ENCODE measurements around the gene AGBL1.

DNA sequence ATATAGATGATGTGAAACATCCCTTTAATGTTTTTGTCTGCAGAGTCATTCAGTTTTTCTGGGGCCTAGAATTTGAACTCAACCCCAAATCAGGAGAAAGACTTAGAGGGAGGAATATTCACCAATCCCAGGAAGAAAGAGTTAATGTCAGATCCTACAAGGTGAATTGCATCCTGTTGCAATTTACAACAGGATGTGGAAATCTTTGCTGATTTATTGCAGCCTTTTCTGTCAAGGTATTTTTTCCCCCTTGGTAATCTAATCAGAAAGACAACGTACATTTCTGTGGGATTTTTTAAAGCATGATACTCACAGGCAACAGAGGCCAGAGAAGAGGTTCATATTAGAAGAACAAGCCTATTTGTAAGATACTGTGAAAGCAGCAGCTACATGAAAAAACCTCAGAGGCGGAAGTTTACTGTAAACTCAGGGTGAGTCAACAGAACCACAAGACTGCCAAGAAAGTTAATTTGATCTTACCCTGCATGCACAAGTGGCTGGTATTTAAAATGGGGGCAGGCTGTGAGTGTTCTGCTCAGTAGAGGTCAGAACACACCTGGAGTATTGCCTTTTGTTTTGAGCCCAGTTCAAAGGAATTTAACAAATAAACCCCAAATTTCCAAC lies 531.9 kb downstream of the AGBL1 start:
- no peak for TF ChIP-seq POLR2A (IDR thresholded peaks at IDR 0.05)
- TF ChIP-seq, protein P1, sequence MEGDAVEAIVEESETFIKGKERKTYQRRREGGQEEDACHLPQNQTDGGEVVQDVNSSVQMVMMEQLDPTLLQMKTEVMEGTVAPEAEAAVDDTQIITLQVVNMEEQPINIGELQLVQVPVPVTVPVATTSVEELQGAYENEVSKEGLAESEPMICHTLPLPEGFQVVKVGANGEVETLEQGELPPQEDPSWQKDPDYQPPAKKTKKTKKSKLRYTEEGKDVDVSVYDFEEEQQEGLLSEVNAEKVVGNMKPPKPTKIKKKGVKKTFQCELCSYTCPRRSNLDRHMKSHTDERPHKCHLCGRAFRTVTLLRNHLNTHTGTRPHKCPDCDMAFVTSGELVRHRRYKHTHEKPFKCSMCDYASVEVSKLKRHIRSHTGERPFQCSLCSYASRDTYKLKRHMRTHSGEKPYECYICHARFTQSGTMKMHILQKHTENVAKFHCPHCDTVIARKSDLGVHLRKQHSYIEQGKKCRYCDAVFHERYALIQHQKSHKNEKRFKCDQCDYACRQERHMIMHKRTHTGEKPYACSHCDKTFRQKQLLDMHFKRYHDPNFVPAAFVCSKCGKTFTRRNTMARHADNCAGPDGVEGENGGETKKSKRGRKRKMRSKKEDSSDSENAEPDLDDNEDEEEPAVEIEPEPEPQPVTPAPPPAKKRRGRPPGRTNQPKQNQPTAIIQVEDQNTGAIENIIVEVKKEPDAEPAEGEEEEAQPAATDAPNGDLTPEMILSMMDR (IDR thresholded peaks at IDR 0.05) = no peak

Measured in right lobe of liver (tissue), 4 donors.